Measurements from ENCODE around the gene ZAP70.

The ZAP70 gene

GRCh38 chr2:97733341-97734035 is 20.1 kb downstream of the ZAP70 start:
- no peak for DNase-seq (ENCODE audit: low read depth in 2 of 2)

DNA sequence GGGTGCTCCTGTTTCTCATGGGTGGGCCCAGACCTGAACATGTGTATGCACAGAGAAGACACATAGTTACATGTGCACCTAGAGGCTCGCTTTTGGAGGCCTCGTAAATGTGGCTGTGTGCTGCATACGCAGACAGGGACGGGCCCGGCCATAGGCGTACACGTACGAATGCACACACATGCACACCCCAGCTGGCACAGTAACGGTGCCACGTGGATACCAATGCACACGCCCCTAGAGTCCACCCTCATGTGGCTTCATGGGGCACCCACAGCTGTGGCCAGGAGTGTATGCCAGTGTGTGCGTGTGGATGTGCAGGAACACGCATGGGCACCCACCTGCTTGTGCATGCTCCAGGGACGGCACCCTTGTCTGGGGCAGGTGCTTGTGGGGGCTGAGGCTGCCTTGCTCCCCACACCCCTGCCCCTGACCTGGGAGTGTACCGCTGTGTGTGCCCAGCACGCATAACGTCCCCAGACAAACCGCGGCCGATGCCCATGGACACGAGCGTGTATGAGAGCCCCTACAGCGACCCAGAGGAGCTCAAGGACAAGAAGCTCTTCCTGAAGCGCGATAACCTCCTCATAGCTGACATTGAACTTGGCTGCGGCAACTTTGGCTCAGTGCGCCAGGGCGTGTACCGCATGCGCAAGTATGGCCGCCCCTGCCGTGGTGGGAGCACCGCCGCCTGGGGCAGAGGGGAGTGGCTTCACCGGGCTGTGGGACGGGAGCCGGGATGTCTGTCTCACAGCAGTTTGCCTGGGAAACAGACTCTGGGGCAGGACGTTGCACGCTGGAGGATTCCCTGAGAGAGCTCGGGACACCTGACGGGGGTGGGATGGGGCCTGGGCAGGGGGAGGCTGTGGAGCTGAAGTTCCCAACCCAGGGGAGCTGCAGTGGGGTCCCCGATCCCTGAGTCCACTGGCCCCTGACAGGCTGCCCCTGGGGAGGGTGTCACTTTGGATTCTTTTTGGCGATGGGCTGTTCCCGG is 21.0 kb downstream of the ZAP70 start:
- DNase-seq (ENCODE audit: low read depth in 2 of 2), result no peak

DNA sequence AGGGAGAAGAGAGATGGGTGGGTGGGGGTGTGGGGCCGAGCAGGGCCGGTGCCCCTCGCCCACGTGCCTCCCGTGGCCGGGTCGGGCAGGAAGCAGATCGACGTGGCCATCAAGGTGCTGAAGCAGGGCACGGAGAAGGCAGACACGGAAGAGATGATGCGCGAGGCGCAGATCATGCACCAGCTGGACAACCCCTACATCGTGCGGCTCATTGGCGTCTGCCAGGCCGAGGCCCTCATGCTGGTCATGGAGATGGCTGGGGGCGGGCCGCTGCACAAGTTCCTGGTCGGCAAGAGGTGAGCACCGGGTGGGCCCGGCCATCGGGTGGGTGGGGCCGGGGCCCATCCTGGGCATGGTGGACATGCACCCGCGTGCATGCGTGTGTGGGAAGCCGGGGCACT is 21.8 kb downstream of the ZAP70 start:
- DNase-seq (ENCODE audit: low read depth in 2 of 2), result no peak

DNA sequence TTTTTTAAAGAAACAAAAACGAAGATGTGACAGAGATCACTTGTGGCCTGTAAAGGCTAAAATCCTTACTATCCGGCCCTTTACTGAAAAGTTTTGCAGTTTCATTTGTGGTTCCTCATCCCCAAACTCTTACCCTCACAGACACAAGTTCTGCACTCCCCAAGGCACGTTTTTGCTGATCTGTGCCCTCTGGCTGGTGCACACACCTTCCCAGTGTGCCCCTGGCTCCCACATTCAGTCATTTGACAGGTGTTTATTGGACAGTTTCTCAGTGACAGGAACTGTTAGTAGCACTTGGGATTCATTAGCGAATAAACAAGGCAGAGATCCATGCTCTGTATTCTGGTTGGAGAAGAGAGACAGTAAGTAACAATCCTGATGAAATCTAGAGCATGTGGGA is 22.8 kb downstream of the ZAP70 start:
- DNase-seq (ENCODE audit: low read depth in 2 of 2), result no peak

GRCh38 chr2:97736608-97737330 is 23.4 kb downstream of the ZAP70 start:
- no peak for DNase-seq (ENCODE audit: low read depth in 2 of 2)

- DNase-seq (ENCODE audit: low read depth in 2 of 2), result no peak
Measured at GRCh38 chr2:97737421-97738178, 24.2 kb downstream of the ZAP70 start.

GRCh38 chr2:97738179-97739019 is 25.0 kb downstream of the ZAP70 start:
- no peak for DNase-seq (ENCODE audit: low read depth in 2 of 2)

DNA sequence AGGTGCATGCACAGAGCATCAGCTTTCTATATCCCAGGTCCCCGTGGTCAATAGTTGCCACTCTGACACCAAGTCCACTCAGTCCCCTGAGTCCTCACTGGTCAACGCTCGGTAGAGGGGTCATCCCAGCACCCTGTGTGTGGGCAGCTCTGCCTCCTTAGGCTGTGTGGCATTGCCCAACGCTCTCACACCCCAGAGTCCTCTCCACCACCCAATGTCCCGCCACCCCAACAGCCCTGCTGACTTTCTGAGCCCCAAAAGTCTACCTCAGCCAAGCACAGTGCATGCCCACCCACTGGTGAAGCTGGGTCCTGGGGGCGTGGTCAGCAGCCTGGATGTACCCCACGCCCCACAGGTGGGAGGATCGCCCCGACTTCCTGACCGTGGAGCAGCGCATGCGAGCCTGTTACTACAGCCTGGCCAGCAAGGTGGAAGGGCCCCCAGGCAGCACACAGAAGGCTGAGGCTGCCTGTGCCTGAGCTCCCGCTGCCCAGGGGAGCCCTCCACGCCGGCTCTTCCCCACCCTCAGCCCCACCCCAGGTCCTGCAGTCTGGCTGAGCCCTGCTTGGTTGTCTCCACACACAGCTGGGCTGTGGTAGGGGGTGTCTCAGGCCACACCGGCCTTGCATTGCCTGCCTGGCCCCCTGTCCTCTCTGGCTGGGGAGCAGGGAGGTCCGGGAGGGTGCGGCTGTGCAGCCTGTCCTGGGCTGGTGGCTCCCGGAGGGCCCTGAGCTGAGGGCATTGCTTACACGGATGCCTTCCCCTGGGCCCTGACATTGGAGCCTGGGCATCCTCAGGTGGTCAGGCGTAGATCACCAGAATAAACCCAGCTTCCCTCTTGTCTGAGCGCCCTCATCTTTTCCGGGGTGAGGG is 25.9 kb downstream of the ZAP70 start:
- DNase-seq (ENCODE audit: low read depth in 2 of 2), result no peak

- DNase-seq (ENCODE audit: low read depth in 2 of 2), result no peak
Measured at GRCh38 chr2:97739893-97740245, 26.5 kb downstream of the ZAP70 start.

- DNase-seq (ENCODE audit: low read depth in 2 of 2), result no peak
Measured at GRCh38 chr2:97740590-97741182, 27.3 kb downstream of the ZAP70 start.

- DNase-seq (ENCODE audit: low read depth in 2 of 2), result no peak
Measured at GRCh38 chr2:97741251-97741650, 27.9 kb downstream of the ZAP70 start.

DNA sequence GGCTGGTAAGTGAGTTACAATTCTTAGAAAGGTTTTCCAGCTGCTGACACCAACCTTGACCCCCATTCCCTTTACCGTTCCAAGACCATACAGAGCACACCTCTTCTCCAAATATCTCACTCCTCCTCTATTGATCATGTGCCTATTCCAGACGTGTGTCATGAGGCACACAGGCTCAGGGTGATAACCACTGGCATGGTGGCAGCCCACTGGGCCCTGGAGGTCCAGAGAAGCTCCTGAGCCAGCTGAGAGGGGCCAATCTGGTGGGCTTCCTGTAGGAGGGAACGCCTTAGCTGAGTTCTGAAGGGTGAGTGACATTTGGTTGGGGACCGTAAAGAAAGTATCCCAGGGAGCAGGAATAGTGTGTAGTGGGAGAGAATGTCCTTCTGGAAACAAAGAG is 28.3 kb downstream of the ZAP70 start:
- DNase-seq (ENCODE audit: low read depth in 2 of 2), result no peak

DNA sequence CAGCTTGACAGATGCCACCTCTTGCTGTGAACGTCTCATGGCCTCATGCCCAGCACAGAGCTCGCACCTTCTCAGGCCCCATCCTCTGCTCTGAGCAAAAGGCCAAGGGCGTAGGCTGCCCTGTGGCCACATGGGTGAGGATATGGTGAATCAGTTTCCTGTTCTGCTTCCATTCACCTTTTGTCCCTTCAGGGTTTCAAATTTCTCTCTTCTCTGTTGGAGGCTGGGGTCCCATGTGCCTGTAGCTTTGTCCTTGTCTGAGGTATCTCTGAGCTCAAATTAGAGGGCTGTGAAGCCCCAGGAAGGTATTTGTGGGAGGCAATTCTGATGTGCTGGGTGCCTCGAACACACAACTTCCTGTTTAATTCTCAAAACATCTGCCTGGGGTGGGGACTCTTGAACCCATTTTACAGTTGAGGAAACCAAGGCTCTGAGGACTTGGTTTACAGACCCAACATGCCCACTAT is 29.0 kb downstream of the ZAP70 start:
- no peak for DNase-seq (ENCODE audit: low read depth in 2 of 2)

GRCh38 chr2:97743913-97744312 is 30.5 kb downstream of the ZAP70 start:
- no peak for DNase-seq (ENCODE audit: low read depth in 2 of 2)

DNA sequence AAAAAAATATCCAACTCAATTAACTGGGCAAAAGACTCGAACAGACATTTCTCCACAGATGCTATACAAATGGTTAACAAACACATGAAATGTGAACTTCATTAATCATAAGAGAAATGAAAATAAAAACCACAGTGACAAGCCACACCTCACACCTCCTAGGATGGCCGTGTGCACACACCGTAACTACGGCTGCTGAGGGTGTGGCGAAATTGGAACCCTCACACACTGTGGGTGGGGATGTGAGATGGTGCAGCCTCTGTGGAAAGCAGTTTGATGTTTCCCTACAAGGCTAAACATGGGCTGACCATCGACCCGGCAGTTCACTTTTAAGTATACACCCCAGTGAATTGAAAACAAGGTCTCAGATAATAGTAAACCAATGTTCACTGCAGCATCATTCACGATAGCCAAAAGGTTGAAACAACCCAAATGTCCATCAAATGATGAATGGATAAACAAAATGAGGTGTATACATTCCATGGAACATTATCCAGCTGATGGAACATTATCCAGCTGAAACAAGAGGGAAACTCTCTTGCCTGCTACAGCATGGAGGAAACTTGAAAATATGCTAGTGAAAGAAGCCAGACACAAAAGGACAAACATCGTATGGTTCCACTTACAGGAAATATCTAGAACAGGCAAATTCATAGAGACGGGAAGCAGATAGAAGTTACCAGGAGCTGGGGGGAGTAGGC is 32.2 kb downstream of the ZAP70 start:
- DNase-seq (ENCODE audit: low read depth in 2 of 2), result peak; percentile 40 to 50

GRCh38 chr2:97747285-97747684 is 33.9 kb downstream of the ZAP70 start:
- DNase-seq (ENCODE audit: low read depth in 2 of 2), result no peak

DNA sequence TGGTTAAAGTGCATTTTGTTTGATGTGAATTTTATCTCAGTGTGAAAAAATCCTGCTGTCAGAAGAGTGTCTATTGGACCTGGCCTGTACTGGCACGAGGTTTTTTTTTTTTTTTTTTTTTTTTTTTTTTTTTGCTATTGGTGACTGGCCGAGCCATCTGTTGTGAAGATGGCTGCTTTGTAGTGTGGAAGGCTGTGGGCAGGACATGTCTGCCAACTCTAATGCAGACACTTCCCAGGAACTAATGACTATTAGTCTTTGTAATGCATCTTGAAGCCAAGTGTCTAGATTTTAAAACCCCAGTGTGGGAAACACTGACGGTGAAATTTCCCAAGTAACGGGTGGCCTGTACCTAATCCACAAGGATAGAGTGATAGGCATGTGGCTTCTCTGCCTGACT is 34.3 kb downstream of the ZAP70 start:
- DNase-seq (ENCODE audit: low read depth in 2 of 2), result no peak

- DNase-seq (ENCODE audit: low read depth in 2 of 2), result no peak
Measured at GRCh38 chr2:97749581-97749980, 36.2 kb downstream of the ZAP70 start.

GRCh38 chr2:97750017-97750416 is 36.6 kb downstream of the ZAP70 start:
- no peak for DNase-seq (ENCODE audit: low read depth in 2 of 2)

All from stimulated activated CD8-positive, alpha-beta memory T cell treated with anti-CD3 and anti-CD28 coated beads, Interleukin-7, amount 100 ng/mL, for 4 hours (primary cell).